Upper lobe of right lung (tissue), 1 donor: ENCODE data around the gene CCBE1. TPM values are rescaled to one million over a fixed set of nuclear protein-coding genes. Genes with fewer than 3 reads are reported as not detected.

Experiments
- ATAC-seq: fragments of 200-7000 bp; cut with Tn5 transposase; one replicate; pipeline ENCODE4 v1.9.1; 2020; ENCODE audit warnings: mild to moderate bottlenecking, moderate library complexity
- DNase-seq: peaks from one replicate; pipeline ENCODE4 v3.0.0-alpha.2; 2020
- H3K27ac ChIP-seq: fragments of 200-600 bp; one replicate; pipeline ENCODE4 v1.8.0; 2022
- H3K27me3 ChIP-seq: fragments of 200-600 bp; one replicate; pipeline ENCODE4 v1.8.0; 2022; ENCODE audit warnings: mild to moderate bottlenecking
- H3K36me3 ChIP-seq: fragments of 200-600 bp; one replicate; pipeline ENCODE4 v1.8.0; 2022
- H3K4me1 ChIP-seq: fragments of 200-600 bp; one replicate; pipeline ENCODE4 v1.8.0; 2022
- H3K4me3 ChIP-seq: fragments of 200-600 bp; one replicate; pipeline ENCODE4 v1.8.0; 2022; ENCODE audit warnings: mild to moderate bottlenecking
- H3K9me3 ChIP-seq: fragments of 200-600 bp; one replicate; pipeline ENCODE4 v1.8.0; 2022
- CTCF ChIP-seq: fragments of 200-600 bp; IDR thresholded peaks from one replicate; pipeline ENCODE4 v1.8.0; 2022; ENCODE audit warnings: antibody characterized with exemption
- intact Hi-C: fragments of 100-400 bp; cut with DNase I; formaldehyde crosslinking; loops from one replicate; pipeline ENCODE4 v1.11.0; 2022
- total RNA-seq: library from RNA; stranded (reverse); fragmentation: NEBNext Ultra II Directional; extraction: Animal tissue kit (Norgen Biotek cat#: 25700); gene quantifications from one replicate; pipeline ENCODE4 v1.2.1, GENCODE V29; 2021
- donor health status: DM: no; HTN: yes; CAD: no; lungs with severe emphysema.

The CCBE1 gene
- total RNA-seq, 1 donor from 2014 or later, result 27.8 TPM

- no peaks in the 10 kb centered on the region for H3K9me3 ChIP-seq
- intact Hi-C loops, result no loop called here
- H3K36me3 ChIP-seq, result no peaks in the 10 kb centered on the region
- no peaks in the 10 kb centered on the region for H3K27me3 ChIP-seq
- no peak overlapping the region for H3K4me3 ChIP-seq
- TF ChIP-seq CTCF, result no peak
- no peak overlapping the region for H3K27ac ChIP-seq
- DNase-seq (no peak), ATAC-seq (no peak)
- peaks cover 5% of the 10 kb centered on the region for H3K4me1 ChIP-seq
Observed at GRCh38 chr18:59479776-59480175, 217.4 kb downstream of the CCBE1 start.

- ATAC-seq (no peak), DNase-seq (no peak)
- TF ChIP-seq CTCF, result no peak
- H3K4me3 ChIP-seq, result no peak overlapping the region
- H3K27me3 ChIP-seq, result no peaks in the 10 kb centered on the region
- intact Hi-C loops, result no loop called here
- no peaks in the 10 kb centered on the region for H3K9me3 ChIP-seq
- no peaks in the 10 kb centered on the region for H3K4me1 ChIP-seq
- no peak overlapping the region for H3K27ac ChIP-seq
- no peaks in the 10 kb centered on the region for H3K36me3 ChIP-seq
Observed at GRCh38 chr18:59478591-59478990, 218.6 kb downstream of the CCBE1 start.

GRCh38 chr18:59477849-59478248 lies 219.4 kb downstream of the CCBE1 start:
- Histone ChIP-seq H3K27me3 (no peaks in the 10 kb centered on the region), H3K4me3 (no peak overlapping the region), H3K9me3 (no peaks in the 10 kb centered on the region), H3K36me3 (no peaks in the 10 kb centered on the region), H3K27ac (no peak overlapping the region), H3K4me1 (no peaks in the 10 kb centered on the region)
- intact Hi-C loops, result no loop called here
- ATAC-seq (no peak), DNase-seq (no peak)
- TF ChIP-seq CTCF, result no peak

GRCh38 chr18:59470561-59471121 lies 226.6 kb downstream of the CCBE1 start:
- DNase-seq (no peak), ATAC-seq (peak; percentile 20)
- intact Hi-C loops, result no loop called here
- Histone ChIP-seq H3K4me1 (no peaks in the 10 kb centered on the region), H3K4me3 (no peak overlapping the region), H3K27me3 (no peaks in the 10 kb centered on the region), H3K36me3 (no peaks in the 10 kb centered on the region), H3K9me3 (no peaks in the 10 kb centered on the region), H3K27ac (no peak overlapping the region)
- TF ChIP-seq CTCF, result no peak

GRCh38 chr18:59469463-59470180 lies 227.6 kb downstream of the CCBE1 start:
- H3K27me3 ChIP-seq, result no peaks in the 10 kb centered on the region
- ATAC-seq (peak; percentile 60), DNase-seq (no peak)
- H3K27ac ChIP-seq, result no peak overlapping the region
- no peaks in the 10 kb centered on the region for H3K9me3 ChIP-seq
- no peak overlapping the region for H3K4me3 ChIP-seq
- intact Hi-C loops, result no loop called here
- no peaks in the 10 kb centered on the region for H3K4me1 ChIP-seq
- no peak for TF ChIP-seq CTCF
- no peaks in the 10 kb centered on the region for H3K36me3 ChIP-seq
